ENCODE data around the gene RIPOR2. TPM values are rescaled to one million over a fixed set of nuclear protein-coding genes. Genes with fewer than 3 reads are reported as not detected.

Gene RIPOR2
- 0.58 to 0.81 TPM (median 0.78 TPM) in 5 replicates for total RNA-seq (2022; extraction: Qiagen RNA extraction)

DNA sequence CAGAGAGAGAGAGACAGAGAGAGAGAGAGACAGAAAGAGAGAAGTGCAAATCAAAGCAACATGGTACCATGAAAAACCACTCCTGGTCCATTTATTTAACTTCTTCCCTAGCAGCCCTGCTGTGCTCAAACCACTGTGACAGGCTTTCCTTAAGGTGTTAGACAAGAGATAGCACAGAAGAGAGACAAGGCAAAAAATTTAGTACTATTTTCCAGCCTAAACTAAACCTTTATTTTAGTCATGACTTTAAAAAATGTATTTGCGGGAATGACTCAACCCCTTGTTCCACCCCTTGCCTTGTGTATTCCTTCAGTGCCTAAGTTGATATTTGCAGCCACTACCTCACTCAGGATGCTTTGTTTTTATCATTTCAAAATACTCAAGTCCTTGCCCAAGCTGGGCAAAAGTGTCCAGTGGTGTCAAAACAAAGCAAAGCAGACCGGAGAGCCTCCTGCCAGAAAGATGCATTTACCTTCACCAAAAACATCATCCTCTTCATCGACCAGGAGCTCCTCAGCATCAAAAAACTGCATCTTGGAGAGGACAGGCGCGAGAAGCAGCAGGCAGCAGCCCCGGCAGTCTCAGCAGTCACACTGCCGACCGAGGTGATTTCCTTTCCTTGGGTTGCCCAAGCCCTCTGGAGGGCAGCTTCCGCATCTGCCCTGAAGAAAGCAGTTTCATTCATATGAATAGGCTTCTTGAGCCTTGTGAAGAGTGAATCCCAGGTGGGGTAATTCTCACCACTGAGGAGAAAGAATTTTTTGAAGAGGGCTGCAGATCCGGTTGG lies at the start of gene RIPOR2:
RIPOR2 (minus strand) TSS at position 595 of the 787 bp plus-strand sequence; CDS start at position 533, 62 bp downstream.

DNA sequence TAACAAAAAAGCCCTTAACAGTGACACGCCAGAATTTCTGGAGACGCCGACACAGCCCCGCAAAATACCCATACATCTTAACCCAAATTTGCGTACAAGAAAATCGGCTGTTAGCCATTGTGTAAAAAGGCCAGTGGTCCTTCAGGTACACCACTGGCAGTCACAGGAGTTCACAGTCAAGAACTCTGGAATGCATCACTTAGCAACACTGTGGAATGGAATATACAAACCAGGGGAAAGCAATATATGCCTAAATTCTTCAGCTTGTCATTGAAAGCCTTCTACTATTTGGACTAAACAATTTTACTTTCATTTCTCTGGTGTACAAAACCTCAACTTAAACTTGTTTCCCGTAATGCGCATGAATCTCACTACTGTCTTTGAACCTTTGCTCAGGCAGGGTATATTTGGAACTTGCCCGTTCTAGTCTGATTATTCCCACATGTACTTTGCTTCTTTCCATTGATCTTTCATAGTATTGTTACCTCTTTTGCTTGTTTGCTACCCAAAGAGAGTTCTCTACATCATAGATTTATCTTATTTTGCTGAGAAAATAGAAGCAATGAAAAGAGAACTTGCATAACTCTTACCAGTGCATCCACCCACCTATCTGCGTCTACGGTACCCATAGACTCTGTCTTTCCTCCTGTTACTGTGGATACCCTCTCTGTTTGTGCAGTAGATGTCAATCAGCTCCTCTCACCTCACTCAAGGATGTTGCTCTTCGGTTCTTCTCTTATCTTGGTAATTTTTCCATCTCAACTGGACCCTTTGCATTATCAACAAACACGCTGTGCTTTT lies 136.8 kb downstream of the RIPOR2 start, which contains the start of gene ARMH2:
ARMH2 (minus strand) TSS at position 178 of the 801 bp plus-strand sequence; CDS start at position 118, 60 bp downstream.

GRCh38 chr6:24774696-24775519 lies 160.9 kb downstream of the RIPOR2 start, which contains the start of gene GMNN:
Gene GMNN, plus strand, starts transcription at chr6:24774937. Its CDS starts 2,310 bp downstream, at chr6:24777247.

Other genes starting within 250 kb of the RIPOR2 start
- gene C6orf62, start 216.8 kb downstream of the RIPOR2 start, total RNA-seq (2022; extraction: Qiagen RNA extraction) = 46.9 to 63.4 TPM (median 49.4 TPM) in 5 replicates
- 56.8 to 65.6 TPM (median 58.7 TPM) in 5 replicates for gene GMNN, start 161.0 kb downstream of the RIPOR2 start, total RNA-seq (2022; extraction: Qiagen RNA extraction)
- gene ARMH2, start 137.0 kb downstream of the RIPOR2 start, total RNA-seq (2022; extraction: Qiagen RNA extraction) = not detected in 5 replicates